Fibroblast of peridontal ligament (primary cell): Measurements from ENCODE around the gene SLC4A4.
A peak's percentile ranks its signal among the peaks of the same experiment; 100 is the strongest.
"Not testable (repeated sequence)": the region's sequence is repeated elsewhere in the genome, so short reads cannot be mapped to it uniquely, and the experiment has no call there.

ENCODE experiments used
- DNase-seq: peaks from one replicate; pipeline ENCODE4 v3.0.0-alpha.2; 2010; ENCODE audit errors: extremely low read depth

SLC4A4 gene

GRCh38 chr4:71408961-71409360 is 70.1 kb downstream of the SLC4A4 start:
- DNase-seq, result not testable (repeated sequence)

- peak; percentile 25 for DNase-seq
Observed at GRCh38 chr4:71411981-71412380, 73.2 kb downstream of the SLC4A4 start.

- peak; percentile 22 for DNase-seq
Observed at GRCh38 chr4:71415491-71415890, 76.7 kb downstream of the SLC4A4 start.

GRCh38 chr4:71417150-71417549 is 78.3 kb downstream of the SLC4A4 start:
- DNase-seq, result no peak

GRCh38 chr4:71426381-71427042 is 87.7 kb downstream of the SLC4A4 start:
- DNase-seq, result no peak

GRCh38 chr4:71429106-71429505 is 90.3 kb downstream of the SLC4A4 start:
- DNase-seq, result no peak

- DNase-seq, result no peak
Observed at GRCh38 chr4:71429962-71430361, 91.1 kb downstream of the SLC4A4 start.

- no peak for DNase-seq
Observed at GRCh38 chr4:71430609-71431008, 91.8 kb downstream of the SLC4A4 start.

GRCh38 chr4:71440612-71441011 is 101.8 kb downstream of the SLC4A4 start:
- no peak for DNase-seq

GRCh38 chr4:71441186-71442169 is 102.7 kb downstream of the SLC4A4 start:
- DNase-seq, result no peak

- DNase-seq, result no peak
Observed at GRCh38 chr4:71442336-71442735, 103.5 kb downstream of the SLC4A4 start.

- DNase-seq, result no peak
Observed at GRCh38 chr4:71444395-71444794, 105.6 kb downstream of the SLC4A4 start.

GRCh38 chr4:71445811-71446210 is 107.0 kb downstream of the SLC4A4 start:
- no peak for DNase-seq

- DNase-seq, result no peak
Observed at GRCh38 chr4:71446479-71447081, 107.8 kb downstream of the SLC4A4 start.

GRCh38 chr4:71449040-71449439 is 110.2 kb downstream of the SLC4A4 start:
- DNase-seq, result no peak

- no peak for DNase-seq
Observed at GRCh38 chr4:71449878-71450277, 111.1 kb downstream of the SLC4A4 start.

- DNase-seq, result peak; percentile 26
Observed at GRCh38 chr4:71453531-71453930, 114.7 kb downstream of the SLC4A4 start.

GRCh38 chr4:71456841-71457240 is 118.0 kb downstream of the SLC4A4 start:
- DNase-seq, result peak; percentile 79

- DNase-seq, result no peak
Observed at GRCh38 chr4:71460371-71460770, 121.6 kb downstream of the SLC4A4 start.

- no peak for DNase-seq
Observed at GRCh38 chr4:71461422-71461821, 122.6 kb downstream of the SLC4A4 start.

GRCh38 chr4:71466775-71467174 is 128.0 kb downstream of the SLC4A4 start:
- no peak for DNase-seq

GRCh38 chr4:71468116-71468710 is 129.4 kb downstream of the SLC4A4 start:
- no peak for DNase-seq
